ENCODE measurements around the gene CHST8. TPM values are rescaled to one million over a fixed set of nuclear protein-coding genes. Genes with fewer than 3 reads are reported as not detected.

CHST8 gene
- total and polyA plus RNA-seq, 2 experiments from 2014 or later: 9.3 to 38.2 TPM

- TF ChIP-seq, protein P1, sequence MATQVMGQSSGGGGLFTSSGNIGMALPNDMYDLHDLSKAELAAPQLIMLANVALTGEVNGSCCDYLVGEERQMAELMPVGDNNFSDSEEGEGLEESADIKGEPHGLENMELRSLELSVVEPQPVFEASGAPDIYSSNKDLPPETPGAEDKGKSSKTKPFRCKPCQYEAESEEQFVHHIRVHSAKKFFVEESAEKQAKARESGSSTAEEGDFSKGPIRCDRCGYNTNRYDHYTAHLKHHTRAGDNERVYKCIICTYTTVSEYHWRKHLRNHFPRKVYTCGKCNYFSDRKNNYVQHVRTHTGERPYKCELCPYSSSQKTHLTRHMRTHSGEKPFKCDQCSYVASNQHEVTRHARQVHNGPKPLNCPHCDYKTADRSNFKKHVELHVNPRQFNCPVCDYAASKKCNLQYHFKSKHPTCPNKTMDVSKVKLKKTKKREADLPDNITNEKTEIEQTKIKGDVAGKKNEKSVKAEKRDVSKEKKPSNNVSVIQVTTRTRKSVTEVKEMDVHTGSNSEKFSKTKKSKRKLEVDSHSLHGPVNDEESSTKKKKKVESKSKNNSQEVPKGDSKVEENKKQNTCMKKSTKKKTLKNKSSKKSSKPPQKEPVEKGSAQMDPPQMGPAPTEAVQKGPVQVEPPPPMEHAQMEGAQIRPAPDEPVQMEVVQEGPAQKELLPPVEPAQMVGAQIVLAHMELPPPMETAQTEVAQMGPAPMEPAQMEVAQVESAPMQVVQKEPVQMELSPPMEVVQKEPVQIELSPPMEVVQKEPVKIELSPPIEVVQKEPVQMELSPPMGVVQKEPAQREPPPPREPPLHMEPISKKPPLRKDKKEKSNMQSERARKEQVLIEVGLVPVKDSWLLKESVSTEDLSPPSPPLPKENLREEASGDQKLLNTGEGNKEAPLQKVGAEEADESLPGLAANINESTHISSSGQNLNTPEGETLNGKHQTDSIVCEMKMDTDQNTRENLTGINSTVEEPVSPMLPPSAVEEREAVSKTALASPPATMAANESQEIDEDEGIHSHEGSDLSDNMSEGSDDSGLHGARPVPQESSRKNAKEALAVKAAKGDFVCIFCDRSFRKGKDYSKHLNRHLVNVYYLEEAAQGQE (IDR thresholded peaks at IDR 0.05; ENCODE audit: unreplicated experiment): no peak
These were observed 100.1 kb downstream of the CHST8 start (continued) for GRCh38 chr19:33721735-33722297.

DNA sequence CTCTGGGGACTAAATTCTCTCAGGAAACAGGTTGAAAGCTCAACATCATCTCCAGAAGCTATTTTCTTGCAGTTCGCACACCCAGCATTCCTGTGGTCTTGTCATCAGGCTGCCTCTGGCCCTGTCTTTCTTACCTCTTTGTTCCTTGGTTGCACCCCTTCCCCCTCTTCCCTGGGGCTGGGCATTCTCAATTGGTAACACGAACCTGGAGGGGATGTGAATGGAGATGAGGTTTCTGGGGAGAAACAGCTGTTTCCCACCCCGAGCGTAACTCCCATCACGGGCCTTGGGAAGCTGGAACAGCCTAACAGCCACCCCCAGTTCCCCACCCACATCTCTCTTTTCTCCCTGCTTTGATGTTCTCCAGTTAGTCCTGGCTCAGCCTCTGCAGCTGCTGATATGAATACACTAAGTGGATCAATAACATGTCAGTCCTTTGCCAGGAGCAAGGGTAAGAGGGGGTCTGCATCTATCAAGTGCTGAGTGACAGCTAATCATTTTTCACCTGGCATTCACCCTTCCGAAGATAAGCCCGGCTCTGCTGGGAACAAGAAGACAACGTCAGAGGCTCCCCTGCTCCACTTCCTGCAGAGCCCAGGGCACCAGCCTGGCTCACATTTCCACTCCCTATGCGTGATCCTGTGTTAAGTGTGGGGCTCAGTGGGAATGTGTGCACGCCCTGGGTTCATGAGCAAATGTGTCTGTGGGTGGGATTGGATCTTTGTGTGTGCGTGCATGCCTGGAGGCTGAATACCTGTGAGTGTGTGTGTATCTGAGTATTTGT lies 100.9 kb downstream of the CHST8 start:
- DNase-seq (ENCODE audit: low spot score) (no peak), ATAC-seq (no peak)
- Mint-ChIP-seq H3K27me3 (ENCODE audit: insufficient read depth, low read depth, poor library complexity) (peaks cover 10% of the 10 kb centered on the region), H3K9me3 (peaks cover 4% of the 10 kb centered on the region; the same call in 1 of the 3 replicates), H3K27ac (no peak overlapping the region; the same call in 1 of the 2 replicates), H3K4me3 (no peak overlapping the region), H3K4me1 (peaks cover 21% of the 10 kb centered on the region), H3K36me3 (ENCODE audit: low read depth) (peaks cover 3% of the 10 kb centered on the region; the same call in 1 of the 3 replicates)
- H4K20me1 ChIP-seq (replicated peaks; ENCODE audit: insufficient read depth): no peaks in the 10 kb centered on the region
- no peaks in the 10 kb centered on the region; the same call in 1 of the 2 replicates for H3K4me1 ChIP-seq (ENCODE audit: insufficient read depth)
- H3K4me3 ChIP-seq: no peak overlapping the region
- H3K36me3 ChIP-seq (ENCODE audit: insufficient read depth): no peaks in the 10 kb centered on the region
- H2AFZ ChIP-seq: no peak overlapping the region
- H3K27ac ChIP-seq (ENCODE audit: low read depth): no peak overlapping the region
- H3K4me2 ChIP-seq: no peak overlapping the region
- TF ChIP-seq EZH2phosphoT487 (IDR thresholded peaks at IDR 0.05; ENCODE audit: unreplicated experiment) (no peak), CREB1 (CRISPR knock-in tag; IDR thresholded peaks at IDR 0.05; ENCODE audit: low read depth) (no peak), EZH2 (IDR thresholded peaks at IDR 0.05; ENCODE audit: low read depth, unreplicated experiment) (no peak), NANOG (IDR thresholded peaks at IDR 0.05; ENCODE audit: borderline replicate concordance) (no peak), ZNF114 (CRISPR knock-in tag; IDR thresholded peaks at IDR 0.05) (no peak), POLR2AphosphoS5 (IDR thresholded peaks at IDR 0.05; ENCODE audit: low read depth) (no peak), JUNB (IDR thresholded peaks at IDR 0.05; ENCODE audit: unreplicated experiment) (no peak)
- TF ChIP-seq, protein P1 (IDR thresholded peaks at IDR 0.05; ENCODE audit: unreplicated experiment): no peak
- H3K27me3 ChIP-seq (ENCODE audit: insufficient read depth): no peaks in the 10 kb centered on the region
- no peaks in the 10 kb centered on the region for H3F3A ChIP-seq (replicated peaks; ENCODE audit: low read depth)
- H3K79me2 ChIP-seq (replicated peaks; ENCODE audit: insufficient read depth): no peaks in the 10 kb centered on the region
- H3K9me2 ChIP-seq (ENCODE audit: insufficient read depth): peaks cover 4% of the 10 kb centered on the region; the same call in 1 of the 2 replicates

All from GM23338 (cell line).